ENCODE results near the gene LRFN2.

- TF ChIP-seq CTCF (conservative IDR thresholded peaks at IDR 0.05; ENCODE audit: low read depth in 2 of 2) (no peak), REST (IDR thresholded peaks at IDR 0.05; ENCODE audit: unreplicated experiment) (no peak), POLR2AphosphoS5 (IDR thresholded peaks at IDR 0.05; ENCODE audit: low read depth) (no peak), CREB1 (CRISPR knock-in tag; IDR thresholded peaks at IDR 0.05; ENCODE audit: low read depth) (no peak), EZH2 (IDR thresholded peaks at IDR 0.05; ENCODE audit: low read depth, unreplicated experiment) (no peak), EZH2phosphoT487 (IDR thresholded peaks at IDR 0.05; ENCODE audit: unreplicated experiment) (no peak), ETS1 (IDR thresholded peaks at IDR 0.05) (no peak), STAT1 (IDR thresholded peaks at IDR 0.05; ENCODE audit: unreplicated experiment) (no peak), ZNF331 (CRISPR knock-in tag; IDR thresholded peaks at IDR 0.05; ENCODE audit: low read depth) (no peak), JUNB (IDR thresholded peaks at IDR 0.05; ENCODE audit: unreplicated experiment) (no peak)
These were observed 42.9 kb upstream of the LRFN2 start for GRCh38 chr6:40630051-40630450.

Measured in GM23338 (cell line).